ENCODE results near the gene PPP2R2C.

DNA sequence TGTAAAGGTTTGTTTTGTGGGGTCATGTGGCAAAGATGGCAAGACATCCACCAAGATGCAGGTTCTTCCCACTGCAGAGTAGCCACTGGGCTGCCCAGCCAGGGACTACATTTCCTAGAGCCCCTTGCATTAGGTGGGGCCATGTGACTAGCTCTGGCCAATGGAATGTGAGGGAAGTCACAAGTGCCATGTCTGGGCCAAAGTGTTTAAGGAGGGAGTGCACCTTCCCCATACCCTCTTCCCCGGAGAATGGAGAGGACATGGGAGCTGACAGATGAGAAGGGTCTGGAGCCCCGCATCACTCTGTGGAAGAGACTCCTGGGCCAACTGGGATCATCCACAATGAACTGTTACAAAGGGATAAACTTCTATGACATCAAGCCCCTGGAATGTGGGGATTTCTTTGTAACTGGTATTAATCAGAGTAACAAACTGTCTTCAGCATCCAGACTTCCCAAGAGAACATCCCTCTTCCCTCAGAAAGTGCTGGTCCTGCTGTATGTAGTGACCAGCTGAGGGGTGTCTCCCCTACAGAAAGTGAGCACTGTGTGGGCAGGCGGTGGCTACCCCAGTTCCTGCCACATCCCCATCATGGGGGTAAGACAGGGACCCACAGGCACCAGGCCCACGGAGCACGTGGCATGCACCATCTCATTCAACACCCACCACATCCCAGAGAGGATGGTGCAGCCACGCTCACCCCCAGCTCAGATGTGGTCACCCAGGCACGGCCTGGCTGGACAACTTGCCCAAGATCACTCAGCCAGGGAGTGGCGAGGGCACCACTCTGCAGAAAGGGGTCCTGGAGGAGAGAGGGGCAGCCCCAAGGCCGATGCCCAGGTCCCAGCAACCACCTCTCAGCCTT is 10.9 kb downstream of the PPP2R2C start:
- TF ChIP-seq POLR2A (IDR thresholded peaks at IDR 0.05; ENCODE audit: low read depth, low read length) (no peak), CTCF (IDR thresholded peaks at IDR 0.05 in 2 of 3, conservative IDR thresholded peaks at IDR 0.05 in 1 of 3; ENCODE audit: control insufficient read depth in 2 of 3, extremely low read depth in 1 of 3, insufficient read depth in 1 of 3, low read depth in 3 of 3, low read length in 3 of 3) (no peak), ZNF24 (IDR thresholded peaks at IDR 0.05) (no peak), HDGF (IDR thresholded peaks at IDR 0.05) (no peak), E2F8 (IDR thresholded peaks at IDR 0.05; ENCODE audit: low read depth, partially characterized antibody) (no peak), SP1 (IDR thresholded peaks at IDR 0.05; ENCODE audit: low read depth, low read length) (no peak), POLR2AphosphoS2 (IDR thresholded peaks at IDR 0.05; ENCODE audit: low read depth, low read length) (no peak)

All from GM12878 (cell line).